ENCODE data around the gene ABTB2.

DNA sequence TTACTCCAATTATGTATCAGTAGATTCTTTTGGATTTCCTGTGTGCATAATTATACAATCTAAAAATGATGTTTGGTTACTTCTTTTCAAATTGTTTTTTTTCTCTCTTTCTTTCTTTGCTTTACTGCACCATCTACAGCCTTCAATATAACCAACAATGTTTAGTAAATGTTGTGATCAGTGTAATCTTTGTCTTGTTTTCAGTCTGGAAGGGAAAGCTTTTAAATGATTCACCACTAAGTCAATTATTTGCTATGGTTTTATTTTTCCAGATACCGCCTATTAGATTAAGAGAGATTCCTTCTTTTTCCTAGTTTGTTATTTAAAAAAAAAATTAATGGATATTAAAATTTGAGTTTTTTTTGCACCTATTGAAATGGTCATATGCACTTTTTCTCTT is 29.8 kb upstream of the ABTB2 start:
- no peak for TF ChIP-seq SP1 (IDR thresholded peaks at IDR 0.05; ENCODE audit: low read depth, low read length)
- no peak for TF ChIP-seq TAF1 (IDR thresholded peaks at IDR 0.05; ENCODE audit: borderline replicate concordance, low read depth, low read length)
- TF ChIP-seq, protein P1, sequence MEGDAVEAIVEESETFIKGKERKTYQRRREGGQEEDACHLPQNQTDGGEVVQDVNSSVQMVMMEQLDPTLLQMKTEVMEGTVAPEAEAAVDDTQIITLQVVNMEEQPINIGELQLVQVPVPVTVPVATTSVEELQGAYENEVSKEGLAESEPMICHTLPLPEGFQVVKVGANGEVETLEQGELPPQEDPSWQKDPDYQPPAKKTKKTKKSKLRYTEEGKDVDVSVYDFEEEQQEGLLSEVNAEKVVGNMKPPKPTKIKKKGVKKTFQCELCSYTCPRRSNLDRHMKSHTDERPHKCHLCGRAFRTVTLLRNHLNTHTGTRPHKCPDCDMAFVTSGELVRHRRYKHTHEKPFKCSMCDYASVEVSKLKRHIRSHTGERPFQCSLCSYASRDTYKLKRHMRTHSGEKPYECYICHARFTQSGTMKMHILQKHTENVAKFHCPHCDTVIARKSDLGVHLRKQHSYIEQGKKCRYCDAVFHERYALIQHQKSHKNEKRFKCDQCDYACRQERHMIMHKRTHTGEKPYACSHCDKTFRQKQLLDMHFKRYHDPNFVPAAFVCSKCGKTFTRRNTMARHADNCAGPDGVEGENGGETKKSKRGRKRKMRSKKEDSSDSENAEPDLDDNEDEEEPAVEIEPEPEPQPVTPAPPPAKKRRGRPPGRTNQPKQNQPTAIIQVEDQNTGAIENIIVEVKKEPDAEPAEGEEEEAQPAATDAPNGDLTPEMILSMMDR (IDR thresholded peaks at IDR 0.05 in 2 of 3, conservative IDR thresholded peaks at IDR 0.05 in 1 of 3; ENCODE audit: control insufficient read depth in 2 of 3, extremely low read depth in 1 of 3, insufficient read depth in 1 of 3, low read depth in 3 of 3, low read length in 3 of 3): no peak
- no peak for TF ChIP-seq EZH2 (IDR thresholded peaks at IDR 0.05; ENCODE audit: borderline replicate concordance, control insufficient read depth, low read depth, low read length)
- no peak for TF ChIP-seq CHD2 (IDR thresholded peaks at IDR 0.05; ENCODE audit: borderline replicate concordance, low read depth, low read length)
- no peak for TF ChIP-seq SIN3A (IDR thresholded peaks at IDR 0.05; ENCODE audit: low read depth, low read length)
- TF ChIP-seq, protein P2, sequence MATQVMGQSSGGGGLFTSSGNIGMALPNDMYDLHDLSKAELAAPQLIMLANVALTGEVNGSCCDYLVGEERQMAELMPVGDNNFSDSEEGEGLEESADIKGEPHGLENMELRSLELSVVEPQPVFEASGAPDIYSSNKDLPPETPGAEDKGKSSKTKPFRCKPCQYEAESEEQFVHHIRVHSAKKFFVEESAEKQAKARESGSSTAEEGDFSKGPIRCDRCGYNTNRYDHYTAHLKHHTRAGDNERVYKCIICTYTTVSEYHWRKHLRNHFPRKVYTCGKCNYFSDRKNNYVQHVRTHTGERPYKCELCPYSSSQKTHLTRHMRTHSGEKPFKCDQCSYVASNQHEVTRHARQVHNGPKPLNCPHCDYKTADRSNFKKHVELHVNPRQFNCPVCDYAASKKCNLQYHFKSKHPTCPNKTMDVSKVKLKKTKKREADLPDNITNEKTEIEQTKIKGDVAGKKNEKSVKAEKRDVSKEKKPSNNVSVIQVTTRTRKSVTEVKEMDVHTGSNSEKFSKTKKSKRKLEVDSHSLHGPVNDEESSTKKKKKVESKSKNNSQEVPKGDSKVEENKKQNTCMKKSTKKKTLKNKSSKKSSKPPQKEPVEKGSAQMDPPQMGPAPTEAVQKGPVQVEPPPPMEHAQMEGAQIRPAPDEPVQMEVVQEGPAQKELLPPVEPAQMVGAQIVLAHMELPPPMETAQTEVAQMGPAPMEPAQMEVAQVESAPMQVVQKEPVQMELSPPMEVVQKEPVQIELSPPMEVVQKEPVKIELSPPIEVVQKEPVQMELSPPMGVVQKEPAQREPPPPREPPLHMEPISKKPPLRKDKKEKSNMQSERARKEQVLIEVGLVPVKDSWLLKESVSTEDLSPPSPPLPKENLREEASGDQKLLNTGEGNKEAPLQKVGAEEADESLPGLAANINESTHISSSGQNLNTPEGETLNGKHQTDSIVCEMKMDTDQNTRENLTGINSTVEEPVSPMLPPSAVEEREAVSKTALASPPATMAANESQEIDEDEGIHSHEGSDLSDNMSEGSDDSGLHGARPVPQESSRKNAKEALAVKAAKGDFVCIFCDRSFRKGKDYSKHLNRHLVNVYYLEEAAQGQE (IDR thresholded peaks at IDR 0.05; ENCODE audit: low read depth, low read length): no peak
- TF ChIP-seq, protein P3, sequence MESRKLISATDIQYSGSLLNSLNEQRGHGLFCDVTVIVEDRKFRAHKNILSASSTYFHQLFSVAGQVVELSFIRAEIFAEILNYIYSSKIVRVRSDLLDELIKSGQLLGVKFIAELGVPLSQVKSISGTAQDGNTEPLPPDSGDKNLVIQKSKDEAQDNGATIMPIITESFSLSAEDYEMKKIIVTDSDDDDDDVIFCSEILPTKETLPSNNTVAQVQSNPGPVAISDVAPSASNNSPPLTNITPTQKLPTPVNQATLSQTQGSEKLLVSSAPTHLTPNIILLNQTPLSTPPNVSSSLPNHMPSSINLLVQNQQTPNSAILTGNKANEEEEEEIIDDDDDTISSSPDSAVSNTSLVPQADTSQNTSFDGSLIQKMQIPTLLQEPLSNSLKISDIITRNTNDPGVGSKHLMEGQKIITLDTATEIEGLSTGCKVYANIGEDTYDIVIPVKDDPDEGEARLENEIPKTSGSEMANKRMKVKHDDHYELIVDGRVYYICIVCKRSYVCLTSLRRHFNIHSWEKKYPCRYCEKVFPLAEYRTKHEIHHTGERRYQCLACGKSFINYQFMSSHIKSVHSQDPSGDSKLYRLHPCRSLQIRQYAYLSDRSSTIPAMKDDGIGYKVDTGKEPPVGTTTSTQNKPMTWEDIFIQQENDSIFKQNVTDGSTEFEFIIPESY (IDR thresholded peaks at IDR 0.05): no peak
- no peak for TF ChIP-seq CREB1 (IDR thresholded peaks at IDR 0.05; ENCODE audit: low read depth)
- TF ChIP-seq MYC (IDR thresholded peaks at IDR 0.05; ENCODE audit: insufficient read depth, insufficient read length, insufficient replicate concordance, low read length, severe bottlenecking): no peak
- no peak for TF ChIP-seq YBX1 (IDR thresholded peaks at IDR 0.05)
